OCI-LY3 (cell line): ENCODE data around the gene RPN2.

Experiments
- H2AFZ ChIP-seq: fragments of 200-600, 300-600 bp; shearing (Covaris generic); 2 replicates; pipeline ENCODE4 v1.6.0; 2014; ENCODE audit warnings: antibody characterized with exemption, low read depth, low read length
- H3K27ac ChIP-seq: fragments of 200-600, 300-600 bp; sonication (generic); 2 replicates; pipeline ENCODE4 v1.5.1; 2014; ENCODE audit warnings: mild to moderate bottlenecking, low read length, moderate library complexity, mixed read lengths
- H3K27me3 ChIP-seq: fragments of 200-600, 300-600 bp; sonication (generic); 2 replicates; pipeline ENCODE4 v1.6.1; 2014; ENCODE audit warnings: low read depth, low read length, mixed read lengths
- H3K36me3 ChIP-seq: fragments of 200-600, 300-600 bp; sonication (generic); replicated peaks from 2 replicates; pipeline ENCODE3; 2014; ENCODE audit warnings: low read depth, low read length, mixed read lengths
- H3K4me1 ChIP-seq: fragments of 300-600, 200-600 bp; sonication (generic); 2 replicates; pipeline ENCODE4 v1.6.1; 2014; ENCODE audit warnings: low read length, mixed read lengths
- H3K4me2 ChIP-seq: fragments of 200-600, 300-600 bp; sonication (generic); 2 replicates; pipeline ENCODE4 v1.6.1; 2014; ENCODE audit warnings: low read length, mixed read lengths
- H3K4me3 ChIP-seq: fragments of 300-600, 200-600 bp; sonication (generic); 2 replicates; pipeline ENCODE4 v1.5.1; 2014; ENCODE audit warnings: antibody characterized with exemption, mild to moderate bottlenecking, low read length, moderate library complexity
- H3K79me2 ChIP-seq: fragments of 300-600, 200-600 bp; shearing (Covaris generic); 2 replicates; pipeline ENCODE4 v1.6.1; 2014; ENCODE audit warnings: mild to moderate bottlenecking, low read length, mixed read lengths
- H3K9ac ChIP-seq: fragments of 300-600, 200-600 bp; shearing (Covaris generic); 2 replicates; pipeline ENCODE4 v1.6.0; 2014; ENCODE audit warnings: mild to moderate bottlenecking, low read length, moderate library complexity
- H3K9me3 ChIP-seq: fragments of 200-600, 300-600 bp; shearing (Covaris generic); 2 replicates; pipeline ENCODE4 v1.6.1; 2014; ENCODE audit warnings: low read length, mixed read lengths; ENCODE audit not compliant: insufficient read depth
- H4K20me1 ChIP-seq: fragments of 200-600, 300-600 bp; sonication (generic); 2 replicates; pipeline ENCODE4 v1.6.1; 2016; ENCODE audit warnings: low read length, mixed read lengths; ENCODE audit not compliant: insufficient read depth
- CTCF ChIP-seq: fragments of 200-600, 300-600 bp; sonication (generic); IDR thresholded peaks from 2 replicates; pipeline ENCODE4 v1.5.1; 2014; ENCODE audit warnings: antibody characterized with exemption, low read length, low read depth
- EZH2phosphoT487 ChIP-seq: fragments of 200-600 bp; shearing (Covaris generic); IDR thresholded peaks from 2 replicates; pipeline ENCODE4 v1.6.1; 2018; ENCODE audit warnings: antibody characterized with exemption, mixed run types, low read depth

Gene RPN2

GRCh38 chr20:37251825-37252477 is 72.8 kb downstream of the RPN2 start:
- no peak for TF ChIP-seq EZH2phosphoT487
- TF ChIP-seq CTCF = no peak
- H3K79me2 ChIP-seq = no peaks in the 10 kb centered on the region
- H3K27me3 ChIP-seq = peaks cover 9% of the 10 kb centered on the region
- no peak overlapping the region for H3K9ac ChIP-seq
- no peak overlapping the region for H2AFZ ChIP-seq
- H3K9me3 ChIP-seq = no peaks in the 10 kb centered on the region
- no peak overlapping the region for H3K4me3 ChIP-seq
- H4K20me1 ChIP-seq = no peaks in the 10 kb centered on the region
- H3K36me3 ChIP-seq = no peaks in the 10 kb centered on the region
- no peak overlapping the region for H3K27ac ChIP-seq
- H3K4me2 ChIP-seq = no peak overlapping the region
- H3K4me1 ChIP-seq = peaks cover 8% of the 10 kb centered on the region

- H4K20me1 ChIP-seq = no peaks in the 10 kb centered on the region
- no peak overlapping the region for H3K9ac ChIP-seq
Measured at GRCh38 chr20:37253087-37253486, 74.0 kb downstream of the RPN2 start.

GRCh38 chr20:37254114-37254878 is 75.2 kb downstream of the RPN2 start:
- no peaks in the 10 kb centered on the region for H3K9me3 ChIP-seq
- TF ChIP-seq CTCF (no peak), EZH2phosphoT487 (no peak)
- 0 out of 2 replicates have a peak overlapping the region, but pooled peaks have one; percentile 8 for H3K4me2 ChIP-seq
- H3K79me2 ChIP-seq = no peaks in the 10 kb centered on the region
- no peak overlapping the region for H2AFZ ChIP-seq
- H3K9ac ChIP-seq = no peak overlapping the region
- no peaks in the 10 kb centered on the region for H4K20me1 ChIP-seq
- no peak overlapping the region for H3K27ac ChIP-seq
- no peaks in the 10 kb centered on the region for H3K36me3 ChIP-seq
- H3K4me1 ChIP-seq = peaks cover 8% of the 10 kb centered on the region
- no peak overlapping the region for H3K4me3 ChIP-seq
- peaks cover 24% of the 10 kb centered on the region for H3K27me3 ChIP-seq

More at GRCh38 chr20:37253087-37253486, 74.0 kb downstream of the RPN2 start:
- H3K36me3 ChIP-seq = no peaks in the 10 kb centered on the region
- no peak overlapping the region for H3K4me3 ChIP-seq
- no peaks in the 10 kb centered on the region for H3K79me2 ChIP-seq
- no peaks in the 10 kb centered on the region for H3K9me3 ChIP-seq
- no peak for TF ChIP-seq CTCF
- TF ChIP-seq EZH2phosphoT487 = no peak
- H3K27ac ChIP-seq = no peak overlapping the region
- peaks cover 8% of the 10 kb centered on the region for H3K4me1 ChIP-seq
- H2AFZ ChIP-seq = no peak overlapping the region
- H3K4me2 ChIP-seq = no peak overlapping the region
- peaks cover 14% of the 10 kb centered on the region for H3K27me3 ChIP-seq

- Histone ChIP-seq H3K27me3 (peaks cover 43% of the 10 kb centered on the region), H3K27ac (no peak overlapping the region), H3K9ac (no peak overlapping the region), H3K4me1 (peaks cover 8% of the 10 kb centered on the region), H2AFZ (no peak overlapping the region), H4K20me1 (no peaks in the 10 kb centered on the region), H3K9me3 (no peaks in the 10 kb centered on the region), H3K4me2 (no peak overlapping the region), H3K4me3 (no peak overlapping the region), H3K79me2 (no peaks in the 10 kb centered on the region), H3K36me3 (no peaks in the 10 kb centered on the region)
- TF ChIP-seq EZH2phosphoT487 (no peak), CTCF (no peak)
Measured at GRCh38 chr20:37256286-37256685, 77.2 kb downstream of the RPN2 start.
